Measurements from ENCODE around the gene TBC1D14.
"Not testable (repeated sequence)": the region's sequence is repeated elsewhere in the genome, so short reads cannot be mapped to it uniquely, and the experiment has no call there.

The TBC1D14 gene

DNA sequence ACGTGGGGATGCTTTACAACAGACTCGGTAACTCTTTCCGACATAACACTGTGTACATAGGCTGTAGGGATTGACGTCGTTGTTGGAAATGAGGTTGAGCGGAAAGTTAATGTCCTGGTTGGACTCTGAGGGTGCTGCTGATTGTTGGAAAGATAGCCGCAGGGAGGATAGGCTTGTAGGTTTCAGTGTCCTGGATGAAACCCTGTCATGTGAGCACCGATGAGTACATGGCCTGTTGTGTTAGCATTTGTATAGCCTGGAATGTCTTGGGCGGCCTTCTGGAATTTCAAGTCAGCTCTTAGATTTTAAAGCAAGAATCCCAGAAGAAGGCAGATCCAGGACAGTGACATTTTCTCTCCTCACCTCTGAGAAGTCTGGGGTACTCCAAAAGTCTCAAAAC is 63.3 kb downstream of the TBC1D14 start:
- DNase-seq (ENCODE audit: low spot score) = peak; percentile 72

DNA sequence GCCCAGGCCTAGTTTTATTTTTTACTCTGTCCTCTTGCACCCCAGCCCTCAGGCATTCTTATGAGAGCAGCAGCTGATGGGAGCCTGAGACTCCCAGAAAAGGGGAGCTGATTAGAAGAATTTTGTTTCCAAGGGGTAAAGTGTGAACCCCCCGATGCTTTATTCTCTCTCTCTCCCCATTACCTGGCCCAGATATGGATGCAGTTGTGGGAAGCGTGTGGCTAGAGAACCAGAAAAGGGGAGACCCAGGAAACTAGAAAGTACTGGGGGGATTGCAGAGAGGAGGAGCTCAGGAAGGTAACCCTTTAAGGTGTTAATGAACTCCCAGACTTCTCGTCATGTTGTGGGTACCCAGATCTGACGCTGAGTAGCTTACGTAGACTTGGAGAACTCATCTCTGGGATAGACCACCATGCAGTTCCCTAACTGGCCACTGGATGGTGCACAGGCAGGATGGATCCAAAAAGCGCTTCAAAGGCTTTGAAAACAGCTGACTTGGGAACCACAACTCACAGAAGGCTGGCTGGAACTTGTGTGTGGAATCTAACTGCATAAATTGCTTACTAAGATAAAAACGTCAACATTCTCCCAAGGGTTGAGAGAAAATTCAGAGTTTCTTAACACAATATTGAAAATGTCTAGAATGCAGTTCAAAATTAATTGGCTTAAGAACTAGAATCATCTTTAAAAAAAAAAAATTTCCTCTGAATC is 64.7 kb downstream of the TBC1D14 start:
- DNase-seq (ENCODE audit: low spot score) = peak; percentile 73

DNA sequence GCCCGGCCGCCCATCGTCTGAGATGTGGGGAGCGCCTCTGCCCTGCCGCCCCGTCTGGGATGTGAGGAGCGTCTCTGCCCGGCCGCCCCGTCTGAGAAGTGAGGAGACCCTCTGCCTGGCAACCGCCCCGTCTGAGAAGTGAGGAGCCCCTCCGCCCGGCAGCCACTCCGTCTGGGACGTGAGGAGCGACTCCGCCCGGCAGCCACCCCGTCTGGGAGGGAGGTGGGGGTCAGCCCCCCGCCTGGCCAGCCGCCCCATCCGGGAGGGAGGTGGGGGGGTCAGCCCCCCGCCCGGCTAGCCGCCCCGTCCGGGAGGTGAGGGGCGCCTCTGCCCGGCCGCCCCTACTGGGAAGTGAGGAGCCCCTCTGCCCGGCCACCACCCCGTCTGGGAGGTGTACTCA is 68.2 kb downstream of the TBC1D14 start:
- not testable (repeated sequence) for DNase-seq (ENCODE audit: low spot score)

DNA sequence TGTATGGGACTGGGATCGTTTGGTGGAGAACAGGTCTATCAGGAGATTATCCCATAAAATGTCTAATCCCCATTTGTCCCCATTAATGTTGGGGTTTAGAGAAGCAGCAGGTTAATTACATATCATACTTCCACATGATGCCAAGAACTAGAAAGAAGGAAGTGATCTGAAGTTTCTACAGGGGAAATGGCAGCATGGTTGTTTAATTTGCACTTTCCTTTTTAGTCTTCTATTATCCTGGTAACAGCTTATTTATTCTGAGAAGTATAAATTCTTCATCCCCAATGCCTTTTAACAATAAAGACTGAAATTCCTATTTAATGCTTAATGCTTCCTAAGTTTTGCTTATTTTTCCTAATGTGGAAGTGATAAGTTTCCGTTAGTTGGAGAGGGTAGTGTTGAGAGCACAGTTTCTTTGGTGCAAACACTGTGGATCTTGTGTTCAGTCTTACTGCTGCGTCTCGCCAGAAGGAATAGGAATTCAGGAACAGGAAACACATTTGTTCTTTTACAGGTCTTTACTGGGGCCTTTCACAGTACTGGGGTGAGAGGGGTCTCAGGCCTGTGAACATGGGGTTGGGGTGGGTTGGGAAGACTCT is 74.0 kb downstream of the TBC1D14 start:
- no peak for DNase-seq (ENCODE audit: low spot score)

DNA sequence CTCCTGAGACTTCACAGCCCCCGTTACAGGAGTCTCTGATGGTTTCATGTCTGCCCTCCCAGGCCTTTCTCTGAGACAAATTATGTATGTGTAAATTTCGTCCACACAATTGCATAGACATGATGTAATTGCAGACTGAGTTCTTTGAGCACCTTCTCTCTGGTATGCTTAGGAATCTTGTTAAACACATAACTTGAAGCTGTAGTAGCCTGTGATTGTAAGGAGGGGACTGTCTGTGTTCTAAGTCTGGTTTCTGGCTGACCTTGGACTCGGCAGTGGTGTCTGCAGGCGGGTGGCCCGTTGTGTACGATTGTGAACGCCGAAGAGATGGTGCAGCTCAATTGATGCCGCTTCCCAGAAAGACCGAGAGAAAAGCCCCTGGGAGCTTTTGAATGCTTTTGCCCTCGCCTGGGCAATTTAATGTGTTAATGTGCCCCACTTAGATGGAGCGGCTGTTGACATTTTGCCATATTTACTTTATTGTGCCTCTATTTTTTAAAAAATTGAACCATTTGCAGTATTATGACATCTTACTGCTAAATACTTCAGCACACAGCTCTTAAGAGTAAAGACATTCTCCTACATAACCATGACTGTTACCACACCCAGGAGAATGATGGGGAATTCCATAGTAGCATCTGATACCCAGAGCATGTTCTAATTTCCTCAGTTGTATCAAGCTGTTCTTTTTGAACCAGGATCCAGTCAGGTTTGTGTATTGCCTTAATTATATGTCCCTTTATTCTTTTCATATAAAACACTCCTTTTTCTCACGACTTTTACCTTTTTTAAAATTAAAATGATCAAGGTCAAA is 75.2 kb downstream of the TBC1D14 start:
- no peak for DNase-seq (ENCODE audit: low spot score)

DNA sequence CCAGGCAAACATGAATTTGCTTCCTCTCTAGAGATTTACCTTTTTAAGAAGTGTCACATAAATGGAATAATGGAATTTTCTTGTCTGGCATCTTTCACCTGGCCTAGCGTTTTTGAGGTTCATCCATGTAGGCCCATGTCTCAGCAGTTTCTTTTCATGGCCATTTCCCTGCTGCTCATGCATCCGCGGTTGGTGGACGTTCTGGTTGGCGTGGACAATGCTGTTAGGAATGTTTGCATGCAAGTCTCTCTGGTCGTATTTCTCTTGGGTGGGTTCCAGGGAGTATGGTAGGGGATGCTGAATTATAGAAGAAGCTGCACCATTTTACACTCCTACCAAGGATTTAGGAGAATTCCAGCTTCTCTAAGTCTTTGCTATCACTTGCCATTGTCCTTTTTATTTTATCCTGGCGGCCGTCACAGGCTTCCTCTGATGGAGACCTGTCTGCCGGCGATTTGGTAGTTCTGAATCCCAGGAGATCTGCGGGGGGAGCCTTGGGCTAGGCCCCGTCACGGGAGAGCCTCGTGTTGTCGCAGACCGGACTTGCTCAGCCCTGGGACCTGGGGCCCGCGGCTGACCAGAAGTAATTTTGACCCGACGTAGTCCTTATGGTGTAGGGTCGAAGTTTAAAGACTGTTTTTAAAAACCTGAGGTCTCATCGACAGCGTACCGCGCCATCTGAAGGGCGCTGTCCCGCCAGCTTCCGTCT is 76.6 kb downstream of the TBC1D14 start:
- DNase-seq (ENCODE audit: low spot score) = no peak

DNA sequence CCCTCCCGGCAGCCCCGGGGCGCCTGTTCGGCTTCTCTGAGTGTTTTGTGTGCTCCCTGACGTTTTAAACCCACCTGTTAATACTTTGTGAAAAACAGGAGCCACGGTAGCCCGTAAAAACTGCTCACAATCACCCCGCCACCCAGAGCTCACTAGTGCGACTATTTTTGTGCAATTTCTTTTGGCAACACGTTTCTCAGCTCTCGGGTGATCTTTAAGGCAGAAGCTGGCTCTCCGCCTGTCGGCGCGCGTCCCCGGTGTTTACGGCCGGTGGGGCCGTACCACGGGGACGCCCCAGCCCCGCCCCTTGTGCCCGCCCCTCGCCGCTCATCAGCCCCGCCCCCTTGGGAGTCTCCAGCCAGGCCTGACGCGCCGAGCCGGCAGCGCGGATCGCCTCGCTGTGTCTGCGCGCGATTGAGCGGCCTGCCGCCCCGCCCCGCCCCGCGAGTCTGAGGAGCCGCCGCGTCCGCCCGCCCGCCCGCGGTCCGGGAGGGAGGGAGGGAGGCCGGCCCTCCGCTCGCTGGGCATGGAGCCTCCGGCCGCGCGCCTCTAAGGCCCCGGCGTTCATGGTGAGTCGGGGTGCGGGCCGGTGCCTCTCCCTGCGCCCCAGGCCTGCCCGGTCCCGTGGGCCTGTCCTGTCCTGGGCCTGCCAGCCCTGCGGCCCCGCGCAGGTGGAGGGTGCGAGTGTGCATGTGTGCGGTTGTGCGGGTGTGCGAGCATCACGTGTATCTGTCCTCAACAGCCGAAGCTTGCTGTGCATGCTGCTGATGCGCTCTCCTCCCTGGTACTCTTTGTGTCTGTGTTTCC is 77.4 kb downstream of the TBC1D14 start:
- peak; percentile 71 for DNase-seq (ENCODE audit: low spot score)

DNA sequence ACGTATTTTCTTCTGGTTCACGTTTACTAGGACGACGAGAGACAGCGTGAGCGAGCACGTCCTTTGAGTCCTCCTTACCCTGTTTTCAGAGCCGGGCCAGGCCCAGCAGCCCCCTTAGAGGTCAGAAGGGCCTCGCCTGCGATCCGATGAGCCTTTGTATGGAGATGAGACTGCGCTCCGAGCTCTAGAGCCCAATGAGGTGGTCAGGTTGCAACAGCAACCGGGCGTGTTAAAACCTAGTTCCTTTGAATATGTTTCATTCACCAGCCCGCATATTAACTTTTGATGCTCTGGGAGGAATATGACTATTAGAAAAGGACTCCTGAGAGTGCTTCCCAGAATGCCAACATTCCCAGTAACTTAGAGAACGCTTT is 77.9 kb downstream of the TBC1D14 start:
- DNase-seq (ENCODE audit: low spot score) = no peak

DNA sequence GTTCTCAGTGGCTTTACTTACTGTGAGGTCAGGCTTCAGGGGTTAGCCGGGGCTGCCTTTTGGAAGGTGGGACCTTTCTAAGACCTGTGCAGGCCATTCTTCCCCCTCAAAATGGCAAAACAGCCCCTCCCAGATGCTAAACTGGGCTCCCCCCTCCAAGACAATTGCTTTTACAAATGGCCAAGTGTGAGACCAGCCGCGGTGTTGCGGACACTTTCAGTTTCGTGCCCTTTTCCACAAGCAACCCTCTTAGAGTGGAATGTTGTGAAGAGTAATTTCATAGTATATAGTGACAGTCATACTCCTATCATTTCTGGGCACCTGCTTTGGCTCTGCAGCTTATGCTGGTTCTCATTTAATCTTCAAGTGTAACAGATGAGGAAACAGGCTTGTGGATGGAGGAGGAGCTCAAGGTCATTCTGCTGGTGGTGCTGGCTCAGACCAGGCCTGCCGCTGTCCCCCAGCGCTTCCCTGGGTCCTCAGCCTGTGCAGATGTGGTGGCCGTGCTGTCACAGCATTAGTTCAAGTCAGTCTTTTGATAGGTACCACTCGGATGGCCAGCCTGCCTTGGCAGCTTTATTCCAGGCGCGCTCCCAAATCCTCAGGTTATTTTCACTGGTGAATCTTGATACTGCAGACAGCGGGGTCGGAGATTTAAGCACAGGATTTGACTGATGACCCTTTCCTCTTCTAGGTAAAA is 78.5 kb downstream of the TBC1D14 start:
- DNase-seq (ENCODE audit: low spot score) = no peak

DNA sequence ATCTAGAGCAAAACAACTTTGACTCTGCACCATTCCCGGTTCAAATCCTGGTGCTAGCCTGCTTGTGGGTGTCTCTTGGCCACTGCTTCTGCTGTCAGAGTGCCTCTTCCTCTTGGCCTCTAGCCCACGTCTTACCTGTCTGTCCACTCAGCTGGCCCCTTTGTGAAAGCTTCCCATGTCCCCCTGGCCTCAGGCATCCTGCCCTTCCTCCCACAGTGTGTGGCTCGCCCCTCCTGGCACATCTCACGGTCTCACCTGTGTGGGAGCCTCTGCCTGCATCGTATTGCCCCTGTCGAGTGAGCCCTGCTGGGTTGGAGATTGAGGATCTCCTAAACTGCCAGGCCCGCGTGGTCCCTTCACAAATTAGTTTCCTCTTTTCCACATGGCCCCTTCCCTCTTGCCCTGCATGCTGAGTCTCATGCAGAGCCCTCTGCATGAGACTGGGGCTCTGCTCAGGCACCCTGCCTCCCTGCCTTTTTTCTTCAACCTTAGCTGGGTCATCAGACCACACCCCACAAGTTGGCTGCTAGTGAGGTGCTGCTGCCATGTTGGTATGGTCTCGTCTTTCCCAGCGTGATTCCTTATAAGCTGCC is 79.8 kb downstream of the TBC1D14 start:
- DNase-seq (ENCODE audit: low spot score) = no peak

DNA sequence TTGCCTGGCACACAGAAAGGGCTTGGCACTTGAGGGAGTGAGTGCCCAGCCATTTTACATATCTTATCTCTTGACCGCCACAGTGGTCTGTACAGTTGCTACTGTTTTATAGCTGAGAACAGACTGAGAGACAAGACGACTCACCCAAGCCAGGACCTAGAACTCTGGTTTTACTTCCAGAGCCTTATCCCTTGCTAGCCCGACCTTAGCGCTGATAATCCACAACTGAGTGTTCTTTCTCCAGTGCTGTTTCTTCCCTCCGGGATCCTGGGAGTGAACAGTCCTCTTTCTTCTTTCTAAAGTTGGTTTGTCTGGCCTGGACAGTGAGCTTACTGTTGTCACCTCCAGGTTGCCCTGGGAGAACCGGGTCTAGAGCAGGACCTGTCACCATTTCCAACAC is 81.0 kb downstream of the TBC1D14 start:
- no peak for DNase-seq (ENCODE audit: low spot score)

DNA sequence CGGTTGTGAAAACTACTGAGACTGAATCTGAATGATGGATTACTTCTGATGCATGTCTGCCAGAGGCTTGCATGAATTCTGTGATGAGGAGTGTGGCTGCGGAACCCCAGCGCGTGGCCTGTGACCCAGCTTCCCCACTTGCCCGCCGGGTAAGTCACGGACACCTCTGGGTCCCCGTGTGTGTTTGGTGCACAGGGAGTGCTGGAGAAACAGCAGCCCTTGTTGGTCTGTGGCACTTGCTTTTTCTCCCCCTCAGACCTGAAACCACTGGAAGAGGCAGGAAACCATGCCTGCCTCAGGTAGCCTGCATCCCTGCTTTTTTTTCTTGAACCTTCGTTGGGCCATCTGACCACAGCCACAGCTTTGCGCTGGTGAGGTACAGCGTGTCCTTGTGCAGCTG is 81.6 kb downstream of the TBC1D14 start:
- DNase-seq (ENCODE audit: low spot score) = no peak

DNA sequence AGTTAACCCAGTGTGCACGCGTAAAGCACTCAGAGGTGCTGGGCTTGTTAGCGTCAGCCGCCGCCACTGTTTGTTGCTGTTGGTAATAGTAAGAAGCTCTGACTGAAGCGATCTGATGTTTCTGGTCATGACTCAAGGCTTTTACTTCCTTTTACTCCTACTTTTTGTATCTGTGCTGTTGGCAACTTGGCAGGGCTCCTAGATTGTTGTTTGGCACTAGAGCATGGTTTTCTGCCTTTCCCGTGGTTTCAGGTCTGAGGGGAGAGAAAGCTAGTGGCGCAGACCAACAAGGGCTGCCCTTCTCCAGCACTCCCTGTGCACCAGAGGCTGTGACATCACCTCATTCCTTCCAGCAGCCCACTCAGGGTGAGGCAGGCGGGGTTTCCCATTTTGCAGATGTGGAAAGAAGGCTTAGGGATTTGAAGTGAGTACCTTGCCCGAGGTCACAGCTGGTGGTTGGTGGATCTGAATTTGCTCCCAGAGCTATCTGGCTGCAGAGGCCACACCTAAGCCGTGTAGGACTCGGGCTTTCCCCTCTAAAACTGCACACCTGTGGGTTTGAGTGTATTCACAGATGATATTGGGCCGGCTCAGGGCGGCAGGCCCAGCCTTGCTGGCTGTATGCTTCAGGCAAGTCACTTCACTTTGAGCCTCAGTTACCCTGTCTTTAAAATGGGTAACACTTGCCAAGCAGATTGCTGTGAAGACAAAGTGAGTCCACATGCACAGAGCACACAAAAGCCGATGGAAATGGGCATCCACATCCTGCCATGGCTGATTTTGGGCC is 82.3 kb downstream of the TBC1D14 start:
- DNase-seq (ENCODE audit: low spot score) = peak; percentile 60

DNA sequence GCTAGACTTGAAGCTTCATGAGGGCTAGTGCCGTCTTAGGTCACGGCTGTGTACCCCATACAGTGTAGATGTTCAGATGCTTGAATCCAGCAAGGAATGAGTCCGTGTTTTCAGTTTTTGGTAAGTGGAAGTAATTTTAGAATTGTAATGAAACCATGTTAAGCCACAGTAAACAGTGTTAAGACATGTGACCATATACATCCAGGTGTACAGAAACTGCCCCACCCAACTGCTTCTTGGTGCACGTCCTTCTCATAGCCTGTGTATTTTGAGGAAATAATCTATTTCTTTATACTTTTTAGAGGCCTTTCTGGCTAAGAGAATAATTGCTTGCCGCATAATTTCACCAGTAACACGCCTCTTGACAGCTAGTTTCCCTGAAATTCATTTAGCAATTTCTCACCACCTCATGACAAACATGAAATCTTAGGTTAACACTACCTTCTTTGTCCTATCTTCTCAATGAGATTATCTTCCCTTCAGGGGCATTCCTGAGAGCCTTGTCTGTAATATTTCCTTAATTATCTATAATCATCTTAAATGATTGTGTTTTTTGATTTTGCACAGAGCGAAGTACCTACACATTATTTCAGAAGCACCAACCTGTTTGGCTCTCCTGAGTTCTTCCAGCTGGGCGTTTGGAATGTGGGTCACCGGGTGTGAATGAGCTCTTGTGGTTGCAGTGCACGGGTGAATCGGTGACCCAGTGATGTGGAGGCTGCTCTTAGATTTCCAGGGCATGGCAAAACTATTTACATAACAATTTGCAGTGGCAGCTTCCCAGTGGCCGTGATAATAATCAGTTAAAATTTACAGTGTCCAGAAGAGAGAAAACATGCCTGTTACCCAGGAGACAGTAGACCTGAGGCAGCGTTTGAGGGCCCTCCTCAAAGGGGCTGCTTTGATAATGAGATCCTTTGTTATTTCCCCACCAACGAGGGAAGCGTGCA is 83.4 kb downstream of the TBC1D14 start:
- peak; percentile 48 for DNase-seq (ENCODE audit: low spot score)

DNA sequence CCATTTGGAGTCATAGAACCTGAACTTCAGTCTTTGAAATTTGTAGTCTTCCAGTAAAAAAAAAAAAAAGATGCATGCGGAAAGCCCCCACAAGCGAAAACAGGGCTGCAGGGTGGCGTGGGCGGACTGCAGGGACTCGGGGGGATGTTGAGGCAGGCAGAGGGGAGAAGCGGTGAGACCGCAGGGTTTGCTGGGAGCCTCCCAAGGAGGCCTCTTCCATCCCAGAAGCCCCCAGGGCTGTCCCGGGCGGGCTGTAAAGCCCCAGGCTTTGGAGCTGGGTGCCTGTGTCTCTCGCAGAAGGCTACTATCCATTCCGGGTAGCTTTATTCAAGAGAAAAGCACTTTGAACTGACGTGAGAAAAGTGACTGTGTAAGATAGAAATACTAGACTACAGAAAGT is 86.9 kb downstream of the TBC1D14 start:
- DNase-seq (ENCODE audit: low spot score) = no peak

DNA sequence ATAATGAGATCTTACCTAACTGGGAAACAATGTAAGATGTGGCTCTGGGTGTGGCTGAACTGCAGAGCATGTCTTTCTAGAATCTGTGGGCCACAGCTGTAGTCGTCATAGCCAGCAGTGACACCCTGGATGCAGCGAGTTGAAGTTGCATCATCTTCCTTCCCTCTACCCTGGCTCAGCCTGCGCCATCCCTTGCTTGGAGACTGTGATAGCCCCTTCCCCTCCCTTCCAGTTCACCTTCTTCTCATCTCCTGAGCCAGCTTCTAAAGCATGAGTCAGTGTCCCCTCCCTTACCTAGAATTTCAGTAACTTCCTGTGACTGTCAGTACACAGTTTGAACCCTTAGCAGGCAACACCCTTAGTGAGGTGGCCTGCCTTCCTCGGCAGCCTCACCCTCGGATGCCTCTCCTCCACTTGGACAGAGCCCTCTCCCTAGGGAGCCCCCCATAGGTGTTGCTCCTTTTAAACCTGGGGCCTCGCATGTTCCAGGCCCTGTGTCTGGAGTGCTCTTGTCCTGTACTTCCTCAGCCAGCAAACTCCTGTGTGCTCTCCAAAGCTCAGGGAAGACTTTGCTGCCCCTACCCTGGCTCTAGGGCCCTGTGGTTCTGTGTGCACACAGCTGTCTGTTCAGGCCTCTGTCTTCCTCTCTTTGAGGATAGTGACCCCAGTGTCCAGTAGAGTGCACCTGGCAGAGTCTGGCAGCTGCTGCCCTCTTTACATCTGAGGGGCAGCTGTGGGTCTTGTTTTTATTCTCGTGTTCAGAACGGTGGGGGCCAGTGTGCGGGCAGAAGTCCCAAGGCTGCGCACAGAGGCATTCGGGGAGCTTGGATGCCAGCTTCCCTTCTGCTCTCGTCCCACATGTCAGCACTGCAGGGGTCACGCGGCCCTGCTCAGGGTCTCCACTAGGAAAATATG is 89.8 kb downstream of the TBC1D14 start:
- DNase-seq (ENCODE audit: low spot score) = no peak

DNA sequence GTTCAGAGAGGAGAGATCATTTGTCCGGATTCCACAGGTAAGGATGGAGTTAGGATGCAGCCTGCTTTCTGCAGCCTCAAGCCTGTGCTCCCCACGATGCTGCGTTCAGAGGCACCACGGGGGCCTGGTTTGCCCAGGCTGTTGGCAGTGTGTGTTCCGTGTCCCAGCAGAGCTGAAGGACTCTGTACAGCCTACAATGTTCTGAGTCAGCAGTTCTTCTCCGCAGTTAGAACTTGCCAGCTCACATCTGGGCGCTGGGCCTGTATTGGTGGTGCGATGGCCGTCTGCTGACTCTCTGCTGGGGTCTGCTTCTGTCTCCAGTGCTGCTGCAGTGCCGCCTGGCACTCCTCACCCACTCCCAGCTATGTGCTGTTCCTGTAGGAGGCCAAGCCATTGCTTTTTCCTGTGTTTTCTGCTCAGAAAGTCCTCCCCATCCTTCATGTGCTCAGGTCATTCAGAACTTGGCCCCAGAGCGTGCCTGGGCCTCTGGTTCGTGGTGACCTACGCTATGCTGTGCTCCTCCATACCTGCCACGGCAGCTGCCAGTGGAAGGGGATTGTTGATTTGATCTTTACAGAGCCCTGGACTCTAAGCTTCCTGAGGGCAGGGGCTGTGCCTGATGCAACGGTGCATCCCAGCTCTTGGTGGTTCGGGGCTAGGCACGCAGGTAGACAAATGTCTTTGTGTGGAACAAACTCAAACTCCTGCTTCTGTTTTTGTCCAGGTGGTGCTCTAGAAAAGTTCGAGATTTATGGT is 91.0 kb downstream of the TBC1D14 start:
- DNase-seq (ENCODE audit: low spot score) = no peak

Measured in COLO829 (cell line).